SK-N-SH treated with all-trans-retinoic acid at 6 μM for 48 hours (cell line): ENCODE measurements around the gene CHRNE.

ENCODE experiments used
- ATAC-seq: fragments of 200-7000 bp; cut with Tn5 transposase; 3 replicates; pipeline ENCODE4 v1.9.1; 2020; ENCODE audit warnings: mild to moderate bottlenecking, moderate library complexity
- ARNTL ChIP-seq: fragments of 450-650 bp; formaldehyde crosslinking; IDR thresholded peaks from 2 replicates; pipeline ENCODE4 v1.5.0; 2020; ENCODE audit warnings: low read depth, mild to moderate bottlenecking, moderate library complexity, borderline replicate concordance
- BACH2 ChIP-seq: fragments of 250-450 bp; sonication (Bioruptor Pico); IDR thresholded peaks from 2 replicates; pipeline ENCODE4 v1.9.0; 2021; ENCODE audit warnings: mild to moderate bottlenecking, borderline replicate concordance
- CREB5 ChIP-seq: fragments of 250-450 bp; sonication (Bioruptor Pico); IDR thresholded peaks from 2 replicates; pipeline ENCODE4 v1.5.1; 2020; ENCODE audit warnings: low read depth, mild to moderate bottlenecking, moderate library complexity
- CSDC2 ChIP-seq: fragments of 250-450 bp; sonication (Bioruptor Pico); IDR thresholded peaks from 2 replicates; pipeline ENCODE4 v1.5.0; 2020; ENCODE audit warnings: mild to moderate bottlenecking, moderate library complexity
- CSRNP3 ChIP-seq: fragments of 250-450 bp; sonication (Bioruptor Pico); IDR thresholded peaks from 2 replicates; pipeline ENCODE4 v1.5.1; 2021; ENCODE audit warnings: mild to moderate bottlenecking, moderate library complexity
- ESRRG ChIP-seq: fragments of 250-450 bp; sonication (Bioruptor Pico); IDR thresholded peaks from 2 replicates; pipeline ENCODE4 v1.6.1; 2021; ENCODE audit warnings: mild to moderate bottlenecking
- GLIS3 ChIP-seq: fragments of 250-450 bp; sonication (Bioruptor Pico); IDR thresholded peaks from 2 replicates; pipeline ENCODE4 v1.5.0; 2020; ENCODE audit warnings: mild to moderate bottlenecking, moderate library complexity
- ISL1 ChIP-seq: fragments of 250-450 bp; sonication (Bioruptor Pico); IDR thresholded peaks from 2 replicates; pipeline ENCODE4 v2.1.2; 2022; ENCODE audit warnings: mild to moderate bottlenecking, moderate library complexity
- OSR1 ChIP-seq: fragments of 250-450 bp; sonication (Bioruptor Pico); IDR thresholded peaks from 2 replicates; pipeline ENCODE4 v1.8.0; 2022; ENCODE audit warnings: moderate library complexity, mild to moderate bottlenecking, inconsistent platforms
- PATZ1 ChIP-seq: fragments of 250-450 bp; sonication (Bioruptor Pico); IDR thresholded peaks from 2 replicates; pipeline ENCODE4 v1.8.0; 2020; ENCODE audit warnings: mild to moderate bottlenecking, moderate library complexity, borderline replicate concordance
- POU6F1 ChIP-seq: fragments of 250-450 bp; sonication (Bioruptor Pico); IDR thresholded peaks from 2 replicates; pipeline ENCODE4 v1.8.0; 2021; ENCODE audit warnings: low read depth, mild to moderate bottlenecking, moderate library complexity, borderline replicate concordance
- PPARA ChIP-seq: fragments of 250-450 bp; sonication (Bioruptor Pico); IDR thresholded peaks from 2 replicates; pipeline ENCODE4 v1.5.0; 2020; ENCODE audit warnings: mild to moderate bottlenecking, borderline replicate concordance
- RARB ChIP-seq: fragments of 250-450 bp; sonication (Bioruptor Pico); IDR thresholded peaks from 2 replicates; pipeline ENCODE4 v1.8.0; 2021; ENCODE audit warnings: mild to moderate bottlenecking, moderate library complexity
- SNAI2 ChIP-seq: fragments of 250-450 bp; sonication (Bioruptor Pico); IDR thresholded peaks from 2 replicates; pipeline ENCODE4 v1.5.0; 2020; ENCODE audit warnings: mild to moderate bottlenecking, moderate library complexity
- TCF4 ChIP-seq: fragments of 250-450 bp; sonication (Bioruptor Pico); IDR thresholded peaks from 2 replicates; pipeline ENCODE4 v1.8.0; 2021; ENCODE audit warnings: mild to moderate bottlenecking, moderate library complexity, borderline replicate concordance
- TOX ChIP-seq: fragments of 250-450 bp; sonication (Bioruptor Pico); IDR thresholded peaks from 2 replicates; pipeline ENCODE4 v1.8.0; 2021; ENCODE audit warnings: mild to moderate bottlenecking, moderate library complexity, borderline replicate concordance
- TSHZ2 ChIP-seq: fragments of 250-450 bp; sonication (Bioruptor Pico); IDR thresholded peaks from 2 replicates; pipeline ENCODE4 v1.5.0; 2020; ENCODE audit warnings: mild to moderate bottlenecking, moderate library complexity
- ZC3H10 ChIP-seq: fragments of 250-450 bp; sonication (Bioruptor Pico); IDR thresholded peaks from 2 replicates; pipeline ENCODE4 v1.5.1; 2021; ENCODE audit warnings: mild to moderate bottlenecking, moderate library complexity
- ZFP3 ChIP-seq: fragments of 250-450 bp; sonication (Bioruptor Pico); IDR thresholded peaks from 2 replicates; pipeline ENCODE4 v1.5.0; 2020; ENCODE audit warnings: mild to moderate bottlenecking, moderate library complexity
- ZFP30 ChIP-seq: fragments of 450-650 bp; formaldehyde crosslinking; IDR thresholded peaks from 2 replicates; pipeline ENCODE4 v1.5.0; 2022; ENCODE audit warnings: mild to moderate bottlenecking, moderate library complexity
- ZNF565 ChIP-seq: fragments of 450-650 bp; formaldehyde crosslinking; conservative IDR thresholded peaks from 2 replicates; pipeline ENCODE4 v1.5.0; 2020; ENCODE audit warnings: low read depth, mild to moderate bottlenecking, moderate library complexity
- ZNF70 ChIP-seq: fragments of 450-650 bp; formaldehyde crosslinking; IDR thresholded peaks from 2 replicates; pipeline ENCODE4 v1.5.0; 2020; ENCODE audit warnings: mild to moderate bottlenecking, moderate library complexity
- ZNF8 ChIP-seq: fragments of 450-650 bp; formaldehyde crosslinking; IDR thresholded peaks from 2 replicates; pipeline ENCODE4 v1.5.0; 2020; ENCODE audit warnings: mild to moderate bottlenecking, moderate library complexity

The CHRNE gene

GRCh38 chr17:4884489-4884888, 18.4 kb downstream of the CHRNE start:
- no peak for TF ChIP-seq ESRRG (CRISPR knock-in tag)
- no peak for TF ChIP-seq SNAI2 (CRISPR knock-in tag)
- TF ChIP-seq TSHZ2: no peak
- TF ChIP-seq CSRNP3: no peak
- no peak for TF ChIP-seq ZFP3 (CRISPR knock-in tag)
- no peak for ATAC-seq

GRCh38 chr17:4881761-4882555, 20.9 kb downstream of the CHRNE start:
- TF ChIP-seq SNAI2 (CRISPR knock-in tag) (no peak), PATZ1 (no peak), POU6F1 (CRISPR knock-in tag) (no peak), ZNF8 (CRISPR knock-in tag) (no peak), ZC3H10 (no peak), GLIS3 (CRISPR knock-in tag) (no peak), ZNF70 (CRISPR knock-in tag) (no peak), BACH2 (no peak), ZNF565 (no peak), ZFP3 (CRISPR knock-in tag) (no peak), ZFP30 (no peak)
- peak; percentile 92 for ATAC-seq

GRCh38 chr17:4880857-4881256, 22.0 kb downstream of the CHRNE start:
- TF ChIP-seq ZC3H10 (no peak), ZNF565 (no peak), CREB5 (CRISPR knock-in tag) (no peak), ZFP3 (CRISPR knock-in tag) (no peak), CSDC2 (CRISPR knock-in tag) (no peak)
- ATAC-seq: no peak

GRCh38 chr17:4879601-4880000, 23.3 kb downstream of the CHRNE start:
- no peak for ATAC-seq
- no peak for TF ChIP-seq ARNTL
- no peak for TF ChIP-seq GLIS3 (CRISPR knock-in tag)
- TF ChIP-seq SNAI2 (CRISPR knock-in tag): no peak
- TF ChIP-seq RARB: no peak
- no peak for TF ChIP-seq TCF4 (CRISPR knock-in tag)
- no peak for TF ChIP-seq TOX
- no peak for TF ChIP-seq PPARA
- TF ChIP-seq ZFP30: no peak
- TF ChIP-seq CSDC2 (CRISPR knock-in tag): no peak
- TF ChIP-seq CREB5 (CRISPR knock-in tag): no peak
- no peak for TF ChIP-seq CSRNP3
- no peak for TF ChIP-seq OSR1
- no peak for TF ChIP-seq POU6F1 (CRISPR knock-in tag)
- no peak for TF ChIP-seq ZNF70 (CRISPR knock-in tag)
- no peak for TF ChIP-seq ISL1 (CRISPR knock-in tag)
